CD4-positive, alpha-beta T cell (primary cell): ENCODE measurements around the gene MEG3. TPM values are rescaled to one million over a fixed set of nuclear protein-coding genes. Genes with fewer than 3 reads are reported as not detected.

Experiments used
- ATAC-seq: fragments of 200-7000 bp; cut with Tn5 transposase; one replicate; pipeline ENCODE4 v1.10.0; 2022; ENCODE audit warnings: mild to moderate bottlenecking; ENCODE audit not compliant: poor library complexity
- CTCF ChIA-PET: fragments of 350-600 bp; sonication (Branson Sonifier 250); formaldehyde crosslinking; loops from one replicate; lab custom pipeline; 2021; ENCODE audit warnings: antibody characterized with exemption, inconsistent platforms; lab: Charles Lee
- POLR2A ChIA-PET: fragments of 350-600 bp; sonication (Branson Sonifier 250); formaldehyde crosslinking; loops from one replicate; lab custom pipeline; 2021; ENCODE audit warnings: antibody characterized with exemption, inconsistent platforms; lab: Charles Lee
- DNase-seq, 14 experiments: peaks; one replicate each; pipeline ENCODE4 v3.0.0-alpha.2; 2013 to 2020; ENCODE audit warnings: mixed read lengths in 2 of 14
- H3K27ac ChIP-seq, 2 donors: one replicate each; pipeline versions ENCODE4 v1.5.1 to v1.7.0; 2013; ENCODE audit warnings: low read length in 2 of 2, low read depth in 1 of 2, mild to moderate bottlenecking in 1 of 2
- H3K27me3 ChIP-seq, 2 experiments: 1 replicate in 1 of 2; 2 replicates in 1 of 2; pipeline versions ENCODE4 v1.6.1 to v1.7.0; 2013; ENCODE audit warnings: low read length in 2 of 2, control low read depth in 1 of 2, mild to moderate bottlenecking in 1 of 2, moderate library complexity in 1 of 2; ENCODE audit not compliant: insufficient read depth in 2 of 2, control insufficient read depth in 1 of 2
- H3K36me3 ChIP-seq: one replicate; pipeline ENCODE4 v1.6.1; 2013; ENCODE audit warnings: low read length, control low read depth; ENCODE audit not compliant: insufficient read depth
- H3K4me1 ChIP-seq: one replicate; pipeline ENCODE4 v1.6.1; 2013; ENCODE audit warnings: low read length, control low read depth; ENCODE audit not compliant: insufficient read depth
- H3K4me3 ChIP-seq: one replicate; pipeline ENCODE4 v1.5.1; 2013; ENCODE audit warnings: mild to moderate bottlenecking, low read length, moderate library complexity
- H3K9me3 ChIP-seq, 2 experiments: 1 replicate in 1 of 2; 2 replicates in 1 of 2; pipeline versions ENCODE4 v1.6.1 to v1.7.0; 2013; ENCODE audit warnings: low read length in 2 of 2, mild to moderate bottlenecking in 2 of 2, control low read depth in 1 of 2, moderate library complexity in 1 of 2; ENCODE audit not compliant: control insufficient read depth in 1 of 2, insufficient read depth in 1 of 2
- H3K27ac Mint-ChIP-seq: one replicate; pipeline ENCODE4 v1.8.0; 2020; ENCODE audit warnings: mixed read lengths
- H3K27me3 Mint-ChIP-seq: one replicate; pipeline ENCODE4 v1.8.0; 2021; ENCODE audit warnings: mixed read lengths
- H3K36me3 Mint-ChIP-seq: one replicate; pipeline ENCODE4 v1.8.0; 2021; ENCODE audit warnings: low read depth, mixed read lengths
- H3K4me1 Mint-ChIP-seq: one replicate; pipeline ENCODE4 v1.8.0; 2021; ENCODE audit warnings: low read depth, mixed read lengths
- H3K4me3 Mint-ChIP-seq: one replicate; pipeline ENCODE4 v1.8.0; 2020; ENCODE audit warnings: mild to moderate bottlenecking, mixed read lengths
- H3K9me3 Mint-ChIP-seq: one replicate; pipeline ENCODE4 v1.8.0; 2020; ENCODE audit warnings: mixed read lengths
- intact Hi-C, 2 experiments: fragments of 100-400 bp; cut with DNase I in 1 of 2; cut with micrococcal nuclease in 1 of 2; formaldehyde crosslinking; loops; one replicate each; pipeline versions ENCODE4 v1.15.1 to v1.9.0; 2023 to 2025; cut with DNase I, micrococcal nuclease
- total RNA-seq, 174 experiments: library from RNA in 2 of 174; stranded (reverse) in 2 of 174; gene quantifications; one replicate each; pipeline ENCODE4 v1.2.3 and lab custom pipeline; 2021 to 2026
- TF ChIP-seq, protein P1 (sequence below): fragments of 200-600 bp; IDR thresholded peaks from one replicate; pipeline ENCODE4 v1.8.0; 2022; ENCODE audit warnings: antibody characterized with exemption, mild to moderate bottlenecking

The MEG3 gene
- total RNA-seq, 2 experiments from 2014 or later, result not detected

DNA sequence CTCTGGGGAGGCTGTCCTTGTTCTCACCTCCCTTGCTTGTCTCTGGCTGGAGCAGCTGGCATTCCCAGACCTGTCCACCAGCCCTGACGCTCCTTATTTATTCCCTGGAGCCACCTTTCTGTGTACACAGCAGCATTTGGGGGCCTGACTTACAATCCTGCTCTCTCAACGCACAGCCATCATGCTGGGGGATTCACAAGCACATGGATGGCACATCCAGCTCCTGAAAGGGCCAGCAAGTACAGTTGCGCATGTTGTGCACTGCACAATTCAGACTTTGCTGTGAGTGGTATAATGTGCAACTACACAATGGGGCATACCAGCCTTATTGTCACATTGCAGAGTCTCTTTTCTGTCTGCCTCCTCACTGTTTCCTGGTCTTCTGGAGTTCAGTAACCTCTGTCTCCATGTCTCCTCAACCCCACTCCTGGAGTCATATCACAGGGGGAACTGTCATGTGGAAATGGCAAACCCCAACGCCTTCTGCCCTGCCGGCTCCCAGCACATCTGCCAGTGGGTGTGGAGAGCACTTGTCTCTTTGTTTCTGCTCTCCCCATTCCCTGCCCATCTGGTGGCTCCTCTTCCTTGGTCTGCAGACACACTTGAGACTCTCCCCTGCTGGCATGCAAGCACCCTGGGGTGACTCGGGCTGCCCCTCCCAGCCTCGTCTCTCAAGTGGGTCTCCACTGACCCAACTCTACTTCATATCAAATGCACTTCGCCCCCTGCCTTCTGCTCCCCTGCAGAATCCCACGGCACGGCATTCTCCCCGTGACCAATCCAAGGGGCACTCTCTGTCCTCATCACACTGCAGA lies 41.2 kb upstream of the MEG3 start:
- ChIA-PET POLR2A (no interaction called here), CTCF (no interaction called here)
- no peaks in the 10 kb centered on the region for H3K9me3 Mint-ChIP-seq
- TF ChIP-seq, protein P1, sequence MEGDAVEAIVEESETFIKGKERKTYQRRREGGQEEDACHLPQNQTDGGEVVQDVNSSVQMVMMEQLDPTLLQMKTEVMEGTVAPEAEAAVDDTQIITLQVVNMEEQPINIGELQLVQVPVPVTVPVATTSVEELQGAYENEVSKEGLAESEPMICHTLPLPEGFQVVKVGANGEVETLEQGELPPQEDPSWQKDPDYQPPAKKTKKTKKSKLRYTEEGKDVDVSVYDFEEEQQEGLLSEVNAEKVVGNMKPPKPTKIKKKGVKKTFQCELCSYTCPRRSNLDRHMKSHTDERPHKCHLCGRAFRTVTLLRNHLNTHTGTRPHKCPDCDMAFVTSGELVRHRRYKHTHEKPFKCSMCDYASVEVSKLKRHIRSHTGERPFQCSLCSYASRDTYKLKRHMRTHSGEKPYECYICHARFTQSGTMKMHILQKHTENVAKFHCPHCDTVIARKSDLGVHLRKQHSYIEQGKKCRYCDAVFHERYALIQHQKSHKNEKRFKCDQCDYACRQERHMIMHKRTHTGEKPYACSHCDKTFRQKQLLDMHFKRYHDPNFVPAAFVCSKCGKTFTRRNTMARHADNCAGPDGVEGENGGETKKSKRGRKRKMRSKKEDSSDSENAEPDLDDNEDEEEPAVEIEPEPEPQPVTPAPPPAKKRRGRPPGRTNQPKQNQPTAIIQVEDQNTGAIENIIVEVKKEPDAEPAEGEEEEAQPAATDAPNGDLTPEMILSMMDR, result no peak
- ATAC-seq, result no peak
- H3K36me3 Mint-ChIP-seq, result no peaks in the 10 kb centered on the region
- H3K36me3 ChIP-seq, result no peaks in the 10 kb centered on the region
- peaks cover 5% of the 10 kb centered on the region for H3K27me3 Mint-ChIP-seq
- H3K4me1 ChIP-seq, result no peaks in the 10 kb centered on the region
- no peak overlapping the region for H3K4me3 Mint-ChIP-seq
- intact Hi-C loops, result no loop called here
- H3K27ac ChIP-seq, result no peak overlapping the region
- no peaks in the 10 kb centered on the region for H3K4me1 Mint-ChIP-seq
- no peak overlapping the region for H3K27ac Mint-ChIP-seq
- H3K4me3 ChIP-seq, result no peak overlapping the region
- H3K27me3 ChIP-seq, result no peaks in the 10 kb centered on the region
- DNase-seq, result no peak
- no peaks in the 10 kb centered on the region for H3K9me3 ChIP-seq

DNA sequence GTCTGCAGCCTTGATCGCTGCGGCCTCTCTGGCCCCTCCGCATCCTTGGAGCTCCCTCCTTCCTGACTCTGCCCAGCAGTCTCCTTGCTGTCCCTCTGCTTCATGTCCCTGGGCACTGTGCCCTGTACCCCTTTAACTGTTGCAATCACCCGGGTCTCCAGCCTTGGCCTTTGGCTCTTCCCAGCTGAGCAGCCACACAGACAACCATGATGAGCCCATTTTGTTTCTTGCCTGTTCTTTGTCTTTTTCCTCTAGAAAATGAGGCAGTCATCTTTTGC lies 40.6 kb upstream of the MEG3 start:
- H3K27ac ChIP-seq, result no peak overlapping the region
- TF ChIP-seq, protein P1, result no peak
- POLR2A ChIA-PET, result no interaction called here

DNA sequence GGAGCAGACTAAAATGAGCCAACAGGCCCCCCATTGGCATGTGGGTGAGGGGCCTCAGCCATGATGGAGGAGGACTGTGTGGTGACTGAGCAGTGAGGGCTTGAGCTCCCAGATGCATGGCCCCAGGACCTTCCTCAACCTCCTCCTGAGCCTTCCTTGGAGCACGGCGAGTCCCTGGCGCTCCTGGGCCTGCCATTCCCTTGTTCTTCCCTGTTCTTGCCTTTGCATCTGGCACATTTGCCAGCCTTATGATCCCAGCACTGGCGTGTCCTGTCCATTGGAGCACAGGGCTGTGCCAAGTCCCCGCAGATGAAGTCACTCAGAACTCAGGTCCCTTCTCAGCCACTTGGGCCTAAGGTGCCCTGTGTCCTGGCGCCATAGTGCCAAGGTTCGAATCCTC lies 40.3 kb upstream of the MEG3 start:
- Mint-ChIP-seq H3K36me3 (no peaks in the 10 kb centered on the region), H3K27ac (no peak overlapping the region), H3K9me3 (no peaks in the 10 kb centered on the region), H3K4me3 (no peak overlapping the region), H3K4me1 (no peaks in the 10 kb centered on the region), H3K27me3 (peaks cover 5% of the 10 kb centered on the region)
- H3K9me3 ChIP-seq, result no peaks in the 10 kb centered on the region
- TF ChIP-seq, protein P1, result no peak
- no peaks in the 10 kb centered on the region for H3K4me1 ChIP-seq
- ATAC-seq, result no peak
- no peak overlapping the region for H3K4me3 ChIP-seq
- DNase-seq, result no peak
- no peak overlapping the region for H3K27ac ChIP-seq
- no peaks in the 10 kb centered on the region for H3K36me3 ChIP-seq
- ChIA-PET POLR2A (no interaction called here), CTCF (no interaction called here)
- intact Hi-C loops, result no loop called here
- no peaks in the 10 kb centered on the region for H3K27me3 ChIP-seq

More for the DNA sequence above, 40.6 kb upstream of the MEG3 start:
- Histone ChIP-seq H3K4me1 (no peaks in the 10 kb centered on the region), H3K36me3 (no peaks in the 10 kb centered on the region), H3K9me3 (no peaks in the 10 kb centered on the region), H3K27me3 (no peaks in the 10 kb centered on the region), H3K4me3 (no peak overlapping the region)
- no peaks in the 10 kb centered on the region for H3K9me3 Mint-ChIP-seq
- no peaks in the 10 kb centered on the region for H3K4me1 Mint-ChIP-seq
- ATAC-seq (no peak), DNase-seq (no peak)
- intact Hi-C loops, result no loop called here
- no peak overlapping the region for H3K4me3 Mint-ChIP-seq
- CTCF ChIA-PET, result no interaction called here
- no peaks in the 10 kb centered on the region for H3K36me3 Mint-ChIP-seq
- H3K27ac Mint-ChIP-seq, result no peak overlapping the region
- H3K27me3 Mint-ChIP-seq, result peaks cover 5% of the 10 kb centered on the region
